HEK293T (cell line): Measurements from ENCODE around the gene C11orf21.

Source experiments
- ARNT ChIP-seq: fragments of 450-650 bp; IDR thresholded peaks from 2 replicates; pipeline ENCODE4 v1.6.1; 2017; ENCODE audit warnings: mild to moderate bottlenecking
- BHLHE40 ChIP-seq: fragments of 450-650 bp; IDR thresholded peaks from 2 replicates; pipeline ENCODE4 v1.6.1; 2016; ENCODE audit warnings: mild to moderate bottlenecking, moderate library complexity, borderline replicate concordance
- FOXA1 ChIP-seq: fragments of 450-650 bp; IDR thresholded peaks from 2 replicates; pipeline ENCODE4 v1.6.1; 2016; ENCODE audit warnings: mild to moderate bottlenecking
- FOXK2 ChIP-seq: fragments of 450-650 bp; IDR thresholded peaks from 2 replicates; pipeline ENCODE4 v1.6.1; 2016; ENCODE audit warnings: mild to moderate bottlenecking
- FOXM1 ChIP-seq: fragments of 450-650 bp; IDR thresholded peaks from 2 replicates; pipeline ENCODE4 v1.6.1; 2017; ENCODE audit warnings: mild to moderate bottlenecking, borderline replicate concordance
- L3MBTL2 ChIP-seq: fragments of 450-650 bp; conservative IDR thresholded peaks from 2 replicates; pipeline ENCODE4 v1.6.1; 2016; ENCODE audit warnings: mild to moderate bottlenecking
- LEF1 ChIP-seq: fragments of 450-650 bp; IDR thresholded peaks from 2 replicates; pipeline ENCODE4 v1.6.1; 2017; ENCODE audit warnings: mild to moderate bottlenecking, borderline replicate concordance
- PKNOX1 ChIP-seq: fragments of 450-650 bp; IDR thresholded peaks from 2 replicates; pipeline ENCODE4 v1.6.1; 2016
- SP1 ChIP-seq: fragments of 450-650 bp; IDR thresholded peaks from 2 replicates; pipeline ENCODE4 v1.6.1; 2017
- SUZ12 ChIP-seq: fragments of 450-650 bp; IDR thresholded peaks from 2 replicates; pipeline ENCODE4 v1.6.1; 2016; ENCODE audit warnings: mild to moderate bottlenecking
- TARDBP ChIP-seq: fragments of 450-650 bp; IDR thresholded peaks from 2 replicates; pipeline ENCODE4 v1.6.1; 2016

DNA sequence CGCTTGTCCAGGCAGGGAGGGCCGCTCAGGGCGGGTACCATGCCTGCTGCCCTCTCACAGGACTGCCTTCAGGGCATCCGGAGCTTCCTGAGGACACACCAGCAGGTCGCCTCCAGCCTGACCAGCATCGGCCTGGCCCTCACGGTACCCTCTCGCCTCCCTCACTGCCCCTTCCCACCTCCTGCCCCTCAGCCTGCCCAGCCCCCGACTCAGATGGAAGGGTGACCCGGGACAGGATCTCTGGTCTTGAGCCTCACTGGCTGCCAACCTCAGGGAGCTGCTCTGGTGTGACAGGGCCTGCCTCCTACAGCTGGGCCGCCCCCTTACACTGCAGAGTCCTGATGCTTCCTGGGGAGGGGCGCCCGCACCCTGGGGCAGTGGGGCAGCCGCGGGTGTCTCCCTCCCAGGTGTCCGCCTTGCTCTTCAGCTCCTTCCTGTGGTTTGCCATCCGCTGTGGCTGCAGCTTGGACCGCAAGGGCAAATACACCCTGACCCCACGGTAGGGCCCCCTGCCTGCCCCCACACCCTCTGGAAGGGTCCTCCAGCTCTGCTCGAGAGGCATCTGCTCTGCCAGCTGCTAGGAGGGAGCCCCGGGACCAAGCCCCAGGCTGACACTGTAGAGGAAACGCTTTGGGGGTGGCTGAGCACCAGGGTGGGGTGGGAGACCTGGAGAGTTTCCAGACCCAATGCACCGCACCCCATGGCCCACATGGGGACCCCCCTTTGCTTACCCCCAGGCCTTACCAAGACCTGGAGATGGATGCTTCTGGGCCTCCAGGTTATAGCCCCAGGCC is 14.6 kb upstream of the C11orf21 start:
- TF ChIP-seq FOXM1 (no peak), FOXA1 (no peak), L3MBTL2 (no peak), SP1 (no peak), ARNT (no peak), LEF1 (no peak), FOXK2 (no peak), PKNOX1 (no peak), BHLHE40 (no peak), TARDBP (no peak), SUZ12 (no peak)
